K562 (cell line): ENCODE results near the gene NAA40. TPM values are rescaled to one million over a fixed set of nuclear protein-coding genes. Genes with fewer than 3 reads are reported as not detected.
A peak's percentile ranks its signal among the peaks of the same experiment; 100 is the strongest.

Source experiments
- ESRRA ChIP-seq: fragments of 450-650 bp; IDR thresholded peaks from 2 replicates; pipeline ENCODE4 v1.6.1; 2014; ENCODE audit warnings: low read depth, mild to moderate bottlenecking, moderate library complexity, borderline replicate concordance
- ESRRB ChIP-seq: fragments of 250-450 bp; sonication (Bioruptor Pico); IDR thresholded peaks from 2 replicates; pipeline ENCODE4 v1.5.0; 2020; ENCODE audit warnings: mild to moderate bottlenecking, moderate library complexity, borderline replicate concordance
- L3MBTL2 ChIP-seq: fragments of 450-650 bp; IDR thresholded peaks from 2 replicates; pipeline ENCODE4 v1.6.1; 2016; ENCODE audit warnings: mild to moderate bottlenecking, moderate library complexity
- MAFG ChIP-seq: fragments of 450-650 bp; conservative IDR thresholded peaks from 2 replicates; pipeline ENCODE4 v1.6.1; 2016; ENCODE audit warnings: missing genetic modification characterization, missing compliant biosample characterization
- MXD1 ChIP-seq: fragments of 250-450 bp; sonication (Bioruptor Pico); IDR thresholded peaks from 2 replicates; pipeline ENCODE4 v1.8.0; 2021; ENCODE audit warnings: borderline replicate concordance, mild to moderate bottlenecking, moderate library complexity; ENCODE audit not compliant: poor library complexity, severe bottlenecking
- POLR2G ChIP-seq: fragments of 200-400 bp; formaldehyde crosslinking; IDR thresholded peaks from 2 replicates; pipeline ENCODE4 v1.6.1; 2017; ENCODE audit warnings: low read depth, mild to moderate bottlenecking, antibody characterized with exemption, low read length, moderate library complexity
- RBM22 ChIP-seq: fragments of 200-400 bp; formaldehyde crosslinking; IDR thresholded peaks from 2 replicates; pipeline ENCODE4 v1.6.1; 2018; ENCODE audit warnings: low read length, low read depth; ENCODE audit not compliant: poor library complexity, severe bottlenecking
- SMARCA5 ChIP-seq: fragments of 450-650 bp; IDR thresholded peaks from 2 replicates; pipeline ENCODE4 v1.6.1; 2016
- SMARCC2 ChIP-seq: fragments of 450-650 bp; IDR thresholded peaks from 2 replicates; pipeline ENCODE4 v1.6.1; 2017; ENCODE audit warnings: antibody characterized with exemption, moderate library complexity, mild to moderate bottlenecking, low read depth
- SMC3 ChIP-seq: conservative IDR thresholded peaks from 2 replicates; pipeline ENCODE4 v1.6.1; 2011; ENCODE audit warnings: low read depth, low read length, improper control_type of control experiment; ENCODE audit not compliant: insufficient read depth
- ZFP36 ChIP-seq: fragments of 150-350 bp; IDR thresholded peaks from 2 replicates; pipeline ENCODE4 v1.6.1; 2018; ENCODE audit warnings: low read length, low read depth; ENCODE audit not compliant: partially characterized antibody
- ZNF134 ChIP-seq: fragments of 250-450 bp; sonication (Bioruptor Pico); conservative IDR thresholded peaks from 2 replicates; pipeline ENCODE4 v1.4.0; 2020
- ZNF146 ChIP-seq: IDR thresholded peaks from one replicate; pipeline ENCODE4 v1.6.1; 2018; ENCODE audit warnings: missing compliant biosample characterization; ENCODE audit not compliant: unreplicated experiment
- ZNF282 ChIP-seq: sonication (generic); formaldehyde crosslinking; IDR thresholded peaks from 2 replicates; pipeline ENCODE4 v1.8.1; 2023; ENCODE audit warnings: missing genetic modification reagents
- polyA plus RNA-seq, 8 experiments: library from polyadenylated mRNA; depleted of rRNA in 4 of 8; stranded (reverse) in 5 of 8; unstranded in 3 of 8; fragments of >200 nt; fragmentation: Nextera tagmentation in 2 of 8; fragmentation: Illumina TruSeq in 1 of 8; extraction: Ambion mirVana in 2 of 8; extraction: Trizol in 1 of 8; gene quantifications; 2 replicates each; pipeline versions ENCODE4 v1.2.1 to v1.2.3, GENCODE V29; 2011 to 2014; ENCODE audit warnings: inconsistent platforms in 1 of 8, missing spikeins in 1 of 8
- total RNA-seq, 7 experiments: library from RNA; depleted of rRNA in 6 of 7; stranded (reverse); fragments of >200 nt in 6 of 7; fragmentation: Illumina TruSeq in 2 of 7; extraction: Trizol in 2 of 7; gene quantifications; 2 replicates each; pipeline versions ENCODE4 v1.2.1 to v1.2.3, GENCODE V29; 2011 to 2021; ENCODE audit warnings: low replicate concordance in 1 of 7
- TF ChIP-seq, protein P1 (sequence below): sonication (generic); formaldehyde crosslinking; IDR thresholded peaks from 2 replicates; pipeline ENCODE4 v1.8.1; 2022; ENCODE audit warnings: missing genetic modification reagents
- TF ChIP-seq, protein P2 (sequence below): sonication (generic); formaldehyde crosslinking; IDR thresholded peaks from 2 replicates; pipeline ENCODE4 v1.8.1; 2023; ENCODE audit warnings: mild to moderate bottlenecking, missing genetic modification reagents, moderate library complexity
- TF ChIP-seq, protein P3 (sequence below): fragments of 450-650 bp; formaldehyde crosslinking; IDR thresholded peaks from 2 replicates; pipeline ENCODE4 v1.4.0; 2022; ENCODE audit warnings: missing genetic modification characterization
- TF ChIP-seq, protein P4 (sequence below): fragments of 450-650 bp; IDR thresholded peaks from 2 replicates; pipeline ENCODE4 v1.6.1; 2016; ENCODE audit warnings: mild to moderate bottlenecking

Gene NAA40
- total and polyA plus RNA-seq, 9 of the 15 experiments (the other 6 are each of a cell fraction or from before 2014, with no cell fraction given) = 6.2 to 39.0 (median 23.1) TPM

- TF ChIP-seq RBM22 (peak; percentile 61), L3MBTL2 (no peak), ZFP36 (no peak), ZNF146 (CRISPR knock-in tag) (no peak), ESRRA (peak; percentile 55), SMARCC2 (no peak), MAFG (tag) (no peak), ZNF282 (no peak), POLR2G (peak; percentile 55), ESRRB (CRISPR knock-in tag) (no peak), SMARCA5 (no peak), ZNF134 (CRISPR knock-in tag) (no peak), SMC3 (no peak), MXD1 (CRISPR knock-in tag) (no peak)
- TF ChIP-seq, protein P1, sequence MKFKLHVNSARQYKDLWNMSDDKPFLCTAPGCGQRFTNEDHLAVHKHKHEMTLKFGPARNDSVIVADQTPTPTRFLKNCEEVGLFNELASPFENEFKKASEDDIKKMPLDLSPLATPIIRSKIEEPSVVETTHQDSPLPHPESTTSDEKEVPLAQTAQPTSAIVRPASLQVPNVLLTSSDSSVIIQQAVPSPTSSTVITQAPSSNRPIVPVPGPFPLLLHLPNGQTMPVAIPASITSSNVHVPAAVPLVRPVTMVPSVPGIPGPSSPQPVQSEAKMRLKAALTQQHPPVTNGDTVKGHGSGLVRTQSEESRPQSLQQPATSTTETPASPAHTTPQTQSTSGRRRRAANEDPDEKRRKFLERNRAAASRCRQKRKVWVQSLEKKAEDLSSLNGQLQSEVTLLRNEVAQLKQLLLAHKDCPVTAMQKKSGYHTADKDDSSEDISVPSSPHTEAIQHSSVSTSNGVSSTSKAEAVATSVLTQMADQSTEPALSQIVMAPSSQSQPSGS (CRISPR knock-in tag) = no peak
- TF ChIP-seq, protein P2, sequence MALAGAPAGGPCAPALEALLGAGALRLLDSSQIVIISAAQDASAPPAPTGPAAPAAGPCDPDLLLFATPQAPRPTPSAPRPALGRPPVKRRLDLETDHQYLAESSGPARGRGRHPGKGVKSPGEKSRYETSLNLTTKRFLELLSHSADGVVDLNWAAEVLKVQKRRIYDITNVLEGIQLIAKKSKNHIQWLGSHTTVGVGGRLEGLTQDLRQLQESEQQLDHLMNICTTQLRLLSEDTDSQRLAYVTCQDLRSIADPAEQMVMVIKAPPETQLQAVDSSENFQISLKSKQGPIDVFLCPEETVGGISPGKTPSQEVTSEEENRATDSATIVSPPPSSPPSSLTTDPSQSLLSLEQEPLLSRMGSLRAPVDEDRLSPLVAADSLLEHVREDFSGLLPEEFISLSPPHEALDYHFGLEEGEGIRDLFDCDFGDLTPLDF (CRISPR knock-in tag) = no peak
- TF ChIP-seq, protein P3, sequence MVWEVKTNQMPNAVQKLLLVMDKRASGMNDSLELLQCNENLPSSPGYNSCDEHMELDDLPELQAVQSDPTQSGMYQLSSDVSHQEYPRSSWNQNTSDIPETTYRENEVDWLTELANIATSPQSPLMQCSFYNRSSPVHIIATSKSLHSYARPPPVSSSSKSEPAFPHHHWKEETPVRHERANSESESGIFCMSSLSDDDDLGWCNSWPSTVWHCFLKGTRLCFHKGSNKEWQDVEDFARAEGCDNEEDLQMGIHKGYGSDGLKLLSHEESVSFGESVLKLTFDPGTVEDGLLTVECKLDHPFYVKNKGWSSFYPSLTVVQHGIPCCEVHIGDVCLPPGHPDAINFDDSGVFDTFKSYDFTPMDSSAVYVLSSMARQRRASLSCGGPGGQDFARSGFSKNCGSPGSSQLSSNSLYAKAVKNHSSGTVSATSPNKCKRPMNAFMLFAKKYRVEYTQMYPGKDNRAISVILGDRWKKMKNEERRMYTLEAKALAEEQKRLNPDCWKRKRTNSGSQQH (CRISPR knock-in tag) = no peak
- TF ChIP-seq, protein P4, sequence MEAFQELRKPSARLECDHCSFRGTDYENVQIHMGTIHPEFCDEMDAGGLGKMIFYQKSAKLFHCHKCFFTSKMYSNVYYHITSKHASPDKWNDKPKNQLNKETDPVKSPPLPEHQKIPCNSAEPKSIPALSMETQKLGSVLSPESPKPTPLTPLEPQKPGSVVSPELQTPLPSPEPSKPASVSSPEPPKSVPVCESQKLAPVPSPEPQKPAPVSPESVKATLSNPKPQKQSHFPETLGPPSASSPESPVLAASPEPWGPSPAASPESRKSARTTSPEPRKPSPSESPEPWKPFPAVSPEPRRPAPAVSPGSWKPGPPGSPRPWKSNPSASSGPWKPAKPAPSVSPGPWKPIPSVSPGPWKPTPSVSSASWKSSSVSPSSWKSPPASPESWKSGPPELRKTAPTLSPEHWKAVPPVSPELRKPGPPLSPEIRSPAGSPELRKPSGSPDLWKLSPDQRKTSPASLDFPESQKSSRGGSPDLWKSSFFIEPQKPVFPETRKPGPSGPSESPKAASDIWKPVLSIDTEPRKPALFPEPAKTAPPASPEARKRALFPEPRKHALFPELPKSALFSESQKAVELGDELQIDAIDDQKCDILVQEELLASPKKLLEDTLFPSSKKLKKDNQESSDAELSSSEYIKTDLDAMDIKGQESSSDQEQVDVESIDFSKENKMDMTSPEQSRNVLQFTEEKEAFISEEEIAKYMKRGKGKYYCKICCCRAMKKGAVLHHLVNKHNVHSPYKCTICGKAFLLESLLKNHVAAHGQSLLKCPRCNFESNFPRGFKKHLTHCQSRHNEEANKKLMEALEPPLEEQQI = no peak
Observed at GRCh38 chr11:64001484-64002420, 63.0 kb downstream of the NAA40 start (continued).
